NCI-H526 treated with DMSO at 0.1 percent for 48 hours (cell line): ENCODE measurements around the gene CXCR5.

ENCODE experiments used
- DNase-seq: peaks from one replicate; lab custom pipeline; 2025; lab: John Stamatoyannopoulos, UW

The CXCR5 gene

GRCh38 chr11:118898400-118899295 lies 15.0 kb downstream of the CXCR5 start:
- no peak for DNase-seq

GRCh38 chr11:118899296-118899688 lies 15.6 kb downstream of the CXCR5 start:
- DNase-seq = no peak

DNA sequence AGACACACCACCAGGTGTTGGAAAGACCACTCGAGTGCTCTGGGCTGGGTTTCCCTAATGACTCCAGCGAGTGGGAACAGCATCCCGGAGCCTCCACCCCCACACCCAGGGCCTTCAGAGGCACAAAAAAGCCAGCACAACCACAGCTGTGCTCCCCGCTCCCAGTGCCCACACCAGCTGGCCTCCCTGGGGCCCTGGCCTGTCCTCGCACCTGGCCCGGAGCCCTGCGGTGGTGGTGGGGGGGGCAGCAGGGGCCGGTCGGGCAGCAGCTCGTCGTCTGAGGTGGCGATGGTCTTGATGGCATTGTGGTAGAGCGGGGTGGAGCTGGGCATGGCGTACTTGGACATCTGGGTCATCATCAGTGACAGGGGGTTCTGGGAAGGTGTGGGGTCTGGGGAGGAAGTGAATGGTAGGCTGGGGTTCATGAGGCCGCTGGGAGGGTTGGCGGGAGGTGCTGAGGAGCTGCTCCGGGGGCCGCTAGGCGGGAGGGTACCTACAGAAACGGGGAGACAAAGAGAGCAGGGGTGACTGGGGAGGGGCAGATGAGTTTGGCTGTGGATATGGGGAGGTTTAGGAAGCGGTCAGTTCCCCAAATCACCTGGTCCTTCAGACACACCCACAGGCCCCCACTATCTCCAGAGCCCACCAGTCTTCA lies 16.1 kb downstream of the CXCR5 start:
- DNase-seq = no peak

DNA sequence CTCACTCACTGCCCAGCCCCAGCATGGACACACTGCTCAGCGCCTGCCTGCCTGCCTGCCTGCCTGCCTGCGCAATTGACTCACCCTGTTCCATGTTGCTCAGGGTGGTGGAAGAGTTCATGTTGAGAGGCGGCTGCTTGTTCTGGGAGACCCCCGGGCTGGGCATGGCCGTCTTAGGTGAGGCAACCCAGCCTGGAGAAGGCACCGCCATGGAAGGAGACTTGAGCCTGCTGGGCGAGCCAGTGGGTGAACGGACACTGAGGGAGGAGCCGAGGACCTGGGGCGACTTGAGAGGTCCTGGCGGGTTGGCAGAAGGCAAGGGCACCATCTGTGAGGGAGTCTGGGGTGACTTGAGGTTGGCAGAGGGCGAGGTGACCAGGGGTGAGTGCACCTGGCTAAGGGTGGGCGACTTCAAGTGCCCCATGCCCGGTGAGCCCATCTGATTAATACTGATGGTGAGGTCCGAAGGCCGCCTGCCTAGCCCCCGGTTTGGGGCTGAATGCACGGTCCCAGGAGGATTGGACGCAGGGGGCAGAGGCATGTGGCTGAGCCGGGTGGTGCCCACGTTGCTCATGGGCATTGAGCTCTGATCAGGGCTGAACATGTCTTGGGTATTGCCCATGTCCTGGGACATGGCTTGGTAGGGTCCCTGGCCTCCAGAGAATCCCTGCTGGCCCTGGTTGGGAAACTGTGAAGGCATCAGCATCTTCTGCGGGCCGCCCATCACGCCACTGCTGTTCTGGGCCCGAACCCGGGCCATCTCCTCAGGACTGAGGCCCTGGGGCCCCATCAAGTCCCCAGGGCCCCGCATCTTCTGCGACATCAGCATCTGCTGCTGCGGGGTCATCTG lies 17.1 kb downstream of the CXCR5 start:
- no peak for DNase-seq

DNA sequence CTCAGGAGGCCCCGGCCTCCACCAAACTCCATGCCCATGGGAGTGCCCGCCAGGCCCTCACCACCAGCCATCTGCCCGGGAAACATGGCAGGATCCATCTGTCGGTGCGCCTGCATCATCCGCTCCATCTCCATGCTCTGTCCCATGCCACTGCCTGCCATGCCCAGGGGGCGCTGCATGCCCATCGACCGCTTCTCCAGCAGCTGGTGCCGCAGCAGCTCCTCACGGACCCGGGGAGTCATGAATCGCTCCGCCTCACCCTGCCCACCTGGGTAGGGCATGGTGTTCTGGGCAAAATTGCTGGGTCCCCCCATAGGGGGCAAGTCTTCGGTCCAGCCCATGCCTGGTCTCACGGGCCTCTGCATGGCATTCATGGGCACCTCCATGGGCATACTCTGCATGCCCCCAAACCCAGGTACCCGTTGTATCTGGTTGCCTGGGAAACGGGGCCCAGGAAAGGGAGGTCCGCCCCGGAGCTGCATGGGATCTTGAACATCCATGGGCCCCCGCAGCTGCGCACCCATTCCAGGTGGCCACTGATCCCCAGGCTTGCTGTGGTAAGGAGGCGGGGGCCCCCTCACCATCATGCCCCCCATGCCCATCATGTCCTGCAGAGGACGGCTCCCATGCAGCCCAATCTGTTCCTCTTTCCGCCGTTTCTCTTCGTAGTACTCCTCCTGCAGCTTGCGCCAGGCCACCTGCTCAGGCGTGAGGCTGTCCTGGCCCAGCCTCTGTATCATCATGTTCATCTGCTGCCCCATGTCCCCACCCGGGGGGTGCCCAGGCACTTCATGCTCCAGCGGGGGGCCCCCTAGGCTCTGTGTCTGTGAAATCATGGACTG lies 18.0 kb downstream of the CXCR5 start:
- no peak for DNase-seq

- no peak for DNase-seq
Observed at GRCh38 chr11:118902336-118903203, 18.9 kb downstream of the CXCR5 start.

DNA sequence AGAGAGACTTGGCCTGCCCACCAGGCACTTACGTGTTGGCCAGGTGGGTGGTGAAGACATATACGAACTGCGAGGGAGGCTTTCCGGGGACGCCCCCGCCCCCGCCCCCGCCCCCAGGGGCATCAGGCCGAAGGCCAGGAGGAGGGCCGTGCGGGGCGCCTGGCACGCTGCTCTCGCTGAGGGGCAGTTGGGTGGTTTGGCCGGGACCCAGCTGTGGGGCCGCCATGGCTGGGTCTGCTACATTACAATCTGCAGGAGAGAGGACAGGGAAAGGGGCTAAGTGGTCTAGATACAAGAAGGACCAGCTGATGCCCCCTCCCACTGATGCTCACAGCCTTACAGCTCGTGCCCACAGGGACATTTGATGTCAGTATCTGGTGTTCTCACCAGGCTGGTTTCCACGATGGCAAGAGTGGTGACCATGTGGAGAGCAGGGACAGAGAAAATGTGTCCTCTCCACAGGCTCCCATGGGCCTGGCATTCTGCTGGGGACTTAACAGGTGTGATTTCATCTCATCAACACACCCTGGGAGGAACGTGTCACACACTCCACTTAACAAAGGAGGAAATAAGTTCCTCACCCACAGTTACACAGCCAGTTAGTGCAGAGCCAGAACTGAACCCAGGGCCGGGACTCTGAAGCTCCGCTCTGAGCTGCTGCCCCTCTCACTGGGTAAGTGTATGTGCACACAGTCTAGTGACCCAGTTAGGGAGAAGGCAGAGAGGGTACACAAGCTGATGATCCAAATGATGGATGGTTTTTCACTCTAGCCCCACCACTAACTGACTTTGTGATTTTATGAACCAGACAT lies 19.7 kb downstream of the CXCR5 start:
- DNase-seq = no peak

DNA sequence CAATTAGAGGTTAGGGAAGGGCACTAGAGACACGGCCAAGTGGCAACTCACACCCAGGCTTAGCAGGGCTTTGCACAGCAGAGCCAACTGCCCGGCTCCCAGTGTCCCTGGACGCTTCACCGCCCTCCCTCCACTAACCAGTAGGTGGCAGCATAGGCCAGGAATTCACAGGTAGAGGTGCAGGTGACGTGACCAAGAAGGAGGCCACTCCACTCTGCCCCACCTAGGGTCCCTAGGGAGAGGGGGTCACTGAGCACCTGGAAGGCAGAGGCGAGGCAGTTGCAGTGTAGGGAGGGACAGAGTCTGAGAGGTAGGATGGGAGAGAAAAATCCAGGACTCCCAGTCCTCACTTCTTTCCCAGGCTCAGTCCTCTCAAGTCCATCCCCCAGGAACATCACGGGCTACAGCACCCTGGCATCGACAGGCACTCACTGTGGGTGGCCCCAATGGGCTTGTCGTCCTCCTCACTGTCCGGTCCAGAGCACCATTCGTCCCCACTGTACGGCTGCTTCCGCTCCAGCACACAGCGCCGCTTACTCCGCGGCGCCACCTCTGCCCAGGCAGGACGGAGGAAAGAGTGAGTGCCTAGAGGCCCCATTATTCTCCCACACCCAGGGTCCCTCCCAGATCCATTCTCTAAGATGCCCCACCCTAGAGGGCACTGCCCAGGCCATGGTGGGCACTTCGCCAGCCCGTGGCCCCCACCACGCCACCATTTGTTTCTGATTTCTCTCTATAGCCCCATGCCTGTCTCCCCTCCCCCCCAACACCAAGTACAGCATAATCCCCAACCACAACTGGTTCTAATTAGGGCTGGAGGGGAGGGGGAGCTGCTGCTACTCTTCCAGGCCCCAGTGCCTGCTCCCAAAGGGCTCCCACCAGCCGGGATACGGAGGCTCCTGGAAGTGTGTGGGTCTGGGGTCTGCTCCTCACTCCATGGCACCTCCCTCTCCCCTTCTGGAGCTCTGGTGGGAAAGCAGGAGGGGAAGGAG lies 23.7 kb downstream of the CXCR5 start:
- DNase-seq = peak; percentile 92

DNA sequence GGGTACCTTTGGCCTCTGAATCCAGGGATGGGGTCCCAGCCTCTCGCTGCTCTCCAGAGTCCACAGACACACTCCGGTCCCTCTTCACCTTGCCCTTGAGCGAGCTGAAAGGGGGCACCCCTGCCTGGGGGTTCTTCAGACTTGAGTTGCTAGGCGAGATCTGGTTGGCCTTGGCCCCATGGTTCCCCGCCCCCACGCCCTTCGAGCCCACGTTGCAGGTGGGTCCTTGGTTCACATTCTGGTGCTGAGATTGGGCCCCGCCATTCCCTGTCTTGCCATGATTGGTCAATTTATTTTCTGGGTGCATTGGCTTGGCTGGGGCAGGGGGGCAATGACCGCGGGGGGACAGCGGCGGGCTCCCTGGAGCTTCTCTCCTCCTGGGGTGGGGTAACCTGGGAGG lies 24.6 kb downstream of the CXCR5 start:
- DNase-seq = no peak

DNA sequence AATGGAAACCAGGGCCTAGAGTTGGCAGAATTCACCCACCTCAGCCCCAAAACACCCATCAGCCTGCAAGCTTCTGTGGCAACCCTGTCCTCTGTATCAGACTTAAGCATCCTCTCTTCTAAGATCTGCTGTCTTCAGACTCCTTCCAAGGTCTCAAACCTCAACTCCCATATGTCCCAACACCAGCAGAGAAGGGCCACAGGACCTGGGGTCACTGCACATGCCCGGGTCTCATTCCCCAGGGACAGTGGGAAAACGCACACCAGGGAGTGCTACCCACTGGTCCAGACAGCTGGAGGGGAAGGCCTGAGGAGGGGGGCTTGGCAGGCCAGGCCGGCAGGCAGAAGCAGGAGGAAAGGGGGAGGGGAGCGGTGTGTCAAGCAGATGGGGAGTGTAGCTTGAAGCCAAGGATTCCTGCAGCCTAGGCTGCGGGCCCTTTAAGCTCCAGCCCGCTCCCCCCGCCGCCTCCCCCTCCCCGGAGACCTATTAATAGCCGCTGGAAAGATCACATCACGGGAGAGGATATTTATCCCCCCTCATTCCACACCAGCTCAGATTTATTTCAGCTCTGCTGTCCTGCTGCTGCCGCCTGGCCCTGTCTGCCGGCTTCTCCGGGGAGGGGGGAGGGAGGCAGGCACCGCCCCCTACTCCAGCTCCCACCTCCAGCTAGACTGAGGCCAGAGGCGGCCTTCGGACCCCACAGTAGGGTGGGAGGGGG lies 25.4 kb downstream of the CXCR5 start:
- DNase-seq = peak; percentile 94

- DNase-seq = no peak
Observed at GRCh38 chr11:118909619-118910308, 26.1 kb downstream of the CXCR5 start.

GRCh38 chr11:118910309-118911112 lies 26.8 kb downstream of the CXCR5 start:
- peak; percentile 96 for DNase-seq

GRCh38 chr11:118911113-118911879 lies 27.6 kb downstream of the CXCR5 start:
- peak; percentile 90 for DNase-seq

DNA sequence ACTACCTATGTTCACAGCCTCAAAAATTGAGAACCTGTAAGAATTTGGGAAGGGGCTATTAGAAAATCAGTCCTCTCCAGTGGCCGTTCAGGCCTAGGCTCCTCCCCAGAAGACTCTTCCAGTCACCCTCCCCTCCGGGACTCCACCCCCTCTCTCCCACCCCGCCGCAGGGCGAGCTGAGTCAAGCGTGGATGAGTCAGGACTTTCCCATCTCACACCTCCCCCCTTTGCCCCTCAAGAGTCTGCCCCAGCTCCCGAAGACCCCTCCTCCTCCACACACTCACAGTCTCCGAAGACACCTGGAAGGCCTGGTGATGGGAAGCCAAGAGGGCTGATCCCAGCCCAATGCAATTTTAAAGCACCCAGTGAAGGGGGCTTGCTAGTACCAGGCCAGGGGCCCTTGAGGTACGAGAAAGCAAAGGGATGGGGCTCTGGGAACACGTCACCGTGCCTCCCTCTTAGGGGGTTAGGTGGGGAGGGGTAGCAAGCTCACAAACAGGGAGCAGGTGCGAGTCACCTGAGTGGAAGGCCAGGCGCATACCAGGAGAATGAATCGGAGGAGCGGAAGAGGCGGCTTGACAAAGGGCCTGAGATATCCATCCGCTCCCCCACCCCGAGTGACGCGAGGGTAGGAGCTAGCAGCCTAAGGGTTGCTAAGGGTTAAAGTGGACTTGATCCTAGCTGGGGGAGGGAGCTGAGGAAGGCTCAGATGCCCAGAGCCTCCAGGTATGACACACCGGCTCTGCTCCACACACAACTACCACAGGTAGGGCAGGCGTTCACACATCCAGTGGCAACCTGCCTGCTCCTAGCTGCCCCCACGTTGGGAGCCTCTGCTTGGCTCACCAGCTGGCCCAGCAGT lies 28.4 kb downstream of the CXCR5 start:
- peak; percentile 96 for DNase-seq
